NOMO-1 treated with DMSO at 0.1 percent for 48 hours (cell line): ENCODE results near the gene ANKS1A.

ENCODE experiments used
- DNase-seq: peaks from one replicate; lab custom pipeline; 2025; ENCODE audit not compliant: unreplicated experiment; lab: John Stamatoyannopoulos, UW

The ANKS1A gene

GRCh38 chr6:35018746-35019145, 129.7 kb downstream of the ANKS1A start:
- no peak for DNase-seq

DNA sequence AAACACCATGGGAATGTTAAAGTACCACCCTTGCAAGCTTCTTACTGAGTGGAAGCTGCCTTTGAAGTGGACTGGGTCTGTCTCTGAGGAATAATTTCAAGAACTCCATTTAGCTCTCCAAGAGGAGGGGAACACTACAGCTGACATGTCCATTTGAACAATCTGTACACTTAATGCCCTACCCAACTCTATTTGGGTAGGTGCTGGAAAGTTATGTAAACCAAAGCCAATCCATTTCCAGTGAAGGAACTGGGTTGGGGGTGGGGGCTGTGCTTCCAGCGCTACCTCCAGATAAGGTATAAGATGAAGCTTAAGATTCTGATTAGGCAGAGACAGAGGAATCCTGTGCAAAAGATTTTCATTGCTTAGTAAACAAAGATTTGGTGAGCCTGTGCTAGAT, 130.1 kb downstream of the ANKS1A start:
- DNase-seq: no peak

GRCh38 chr6:35019831-35020230, 130.8 kb downstream of the ANKS1A start:
- no peak for DNase-seq

DNA sequence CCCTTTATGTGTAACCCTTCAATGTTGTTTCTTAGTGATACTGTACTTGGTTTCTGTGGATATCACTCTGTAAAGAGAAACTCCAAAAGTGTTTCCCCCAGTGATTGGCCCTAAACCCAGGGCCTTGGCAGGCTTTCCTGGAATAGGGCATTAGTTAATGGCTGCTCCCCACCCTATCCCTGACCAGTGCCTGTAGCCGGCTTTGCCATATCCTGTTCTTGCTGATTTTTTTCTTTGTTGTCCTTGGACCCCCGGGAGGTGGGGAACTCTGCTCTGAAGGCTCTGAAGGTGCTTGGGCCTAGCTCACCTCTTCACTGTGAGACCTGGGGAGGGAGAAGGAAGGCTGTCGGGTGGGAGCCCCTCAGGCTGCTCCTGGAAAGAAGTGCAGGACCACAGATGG, 131.9 kb downstream of the ANKS1A start:
- no peak for DNase-seq

GRCh38 chr6:35023091-35024000, 134.3 kb downstream of the ANKS1A start:
- DNase-seq: no peak

DNA sequence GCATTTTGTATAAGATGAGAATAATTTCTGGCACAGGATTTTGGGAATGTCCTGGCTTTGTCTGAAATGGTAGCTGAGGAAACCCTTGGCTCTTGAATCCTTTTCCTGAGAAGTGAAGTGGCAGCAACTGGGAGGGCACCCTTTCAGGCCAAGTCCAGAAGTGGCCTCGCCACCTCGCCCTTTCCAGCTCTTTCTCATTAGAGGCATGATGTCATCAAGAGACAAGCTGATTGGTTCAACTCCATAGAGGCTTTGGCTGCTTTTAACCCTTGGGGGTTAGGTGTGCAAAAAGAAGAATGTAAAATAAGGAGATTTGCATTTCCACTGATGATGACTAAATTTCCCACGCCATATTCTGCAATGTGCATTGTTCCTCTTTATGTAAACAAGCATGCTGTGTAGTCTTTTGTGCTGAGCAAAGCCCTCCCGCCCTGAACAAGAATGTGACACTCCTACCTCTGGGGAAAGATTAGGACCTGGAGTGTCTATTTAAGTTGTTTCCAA, 135.5 kb downstream of the ANKS1A start:
- DNase-seq: no peak

GRCh38 chr6:35025232-35026188, 136.5 kb downstream of the ANKS1A start:
- no peak for DNase-seq

DNA sequence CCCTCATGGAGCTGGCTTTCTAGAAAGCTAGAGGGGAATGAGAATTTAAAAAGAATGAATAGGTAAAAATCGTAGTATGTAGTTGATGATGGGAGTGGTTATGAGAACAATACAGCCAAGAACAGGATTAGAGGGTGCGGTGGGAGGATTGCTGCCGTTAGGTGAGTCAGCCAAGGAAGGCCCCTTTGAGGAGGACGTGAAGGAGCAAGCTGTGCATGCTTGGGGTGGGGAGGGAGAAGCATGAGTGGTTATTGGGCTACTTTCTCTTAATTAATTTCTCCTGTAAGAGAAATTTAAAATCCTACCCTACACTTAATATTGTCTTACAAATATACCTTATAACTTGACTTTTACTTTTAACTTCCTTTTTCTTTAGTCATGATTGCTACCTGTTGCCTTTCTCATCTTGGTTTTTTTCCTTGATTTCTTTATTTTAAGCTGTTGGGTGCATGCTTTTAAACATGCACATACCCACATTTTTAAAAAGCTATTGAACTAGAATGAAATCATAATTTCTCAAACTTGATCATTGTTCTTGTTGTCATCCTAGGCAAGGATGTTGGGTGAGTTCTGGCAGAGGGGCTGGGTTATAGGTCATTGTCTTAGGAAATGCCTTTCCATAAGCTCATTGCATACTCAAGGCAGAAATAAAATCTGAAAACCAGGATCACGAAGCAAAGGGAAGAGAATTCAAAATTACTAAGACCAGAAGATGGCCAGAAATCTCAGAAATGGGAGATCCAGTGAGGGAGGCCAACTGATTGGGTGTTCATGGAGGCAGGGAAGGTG, 137.6 kb downstream of the ANKS1A start:
- peak; percentile 18 for DNase-seq

- DNase-seq: no peak
Measured at GRCh38 chr6:35027807-35028206, 138.8 kb downstream of the ANKS1A start.

DNA sequence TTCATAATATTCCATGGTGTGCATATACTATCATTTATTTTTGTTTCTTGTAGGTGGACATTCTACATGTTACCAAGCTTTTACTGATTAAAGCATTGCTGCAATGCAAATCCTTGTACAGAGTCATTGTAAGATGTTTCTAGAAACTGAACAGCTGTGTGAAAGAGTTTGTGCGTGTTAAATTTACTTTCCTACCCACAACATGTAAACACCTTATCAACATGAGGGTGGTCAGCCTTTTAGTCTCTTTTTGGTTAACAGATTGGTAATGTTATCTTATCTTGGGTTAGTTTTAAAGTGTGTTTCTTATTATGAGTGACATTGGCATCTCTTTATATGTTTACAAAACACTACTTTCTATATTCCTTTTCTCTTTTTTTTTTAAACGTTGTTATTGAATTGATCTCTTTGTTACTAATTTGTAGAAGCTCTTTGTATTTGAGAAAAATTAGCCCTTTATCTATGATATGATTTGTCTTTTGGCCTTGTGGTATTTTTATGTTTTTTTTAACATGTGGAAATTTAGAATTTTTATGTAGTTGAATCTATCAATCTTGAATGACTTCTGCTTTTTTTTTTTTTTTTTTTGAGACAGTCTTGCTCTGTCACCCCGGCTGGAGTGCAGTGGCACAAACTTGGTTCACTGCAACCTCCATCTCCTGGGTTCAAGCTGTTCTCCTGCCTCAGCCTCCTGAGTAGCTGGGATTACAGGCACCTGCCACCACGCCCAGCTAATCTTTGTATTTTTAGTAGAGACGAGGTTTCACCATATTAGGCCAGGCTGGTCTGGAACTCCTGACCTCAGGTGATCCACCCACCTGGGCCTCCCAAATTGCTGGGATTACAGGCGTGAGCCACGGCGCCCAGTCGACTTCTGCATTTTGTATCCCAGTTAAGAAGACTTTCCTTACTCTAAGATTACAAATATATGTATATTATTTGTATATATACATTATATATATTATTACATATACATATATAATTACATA, 140.0 kb downstream of the ANKS1A start:
- DNase-seq: peak; percentile 28

- no peak for DNase-seq
Measured at GRCh38 chr6:35030099-35030498, 141.0 kb downstream of the ANKS1A start.

GRCh38 chr6:35031611-35032529, 142.8 kb downstream of the ANKS1A start:
- no peak for DNase-seq

DNA sequence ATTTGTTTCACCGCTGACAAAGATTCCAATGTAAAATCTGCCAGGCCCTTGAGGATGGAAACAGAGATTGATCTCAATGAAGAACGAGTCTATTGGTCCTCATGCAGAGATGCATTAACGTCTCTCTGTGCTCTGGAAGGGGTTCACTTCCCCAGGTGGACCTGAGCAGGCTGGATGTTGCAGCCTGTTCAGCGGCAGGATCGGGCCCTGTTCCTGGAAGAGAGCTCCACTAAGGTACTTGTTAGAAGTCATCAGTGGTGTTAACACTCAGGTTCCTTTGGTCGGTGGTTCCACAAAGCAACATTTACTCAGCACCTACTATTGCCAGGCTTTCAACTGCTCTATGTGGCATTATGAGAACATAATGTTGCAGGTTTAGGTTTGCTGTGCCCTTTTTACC, 144.6 kb downstream of the ANKS1A start:
- no peak for DNase-seq

DNA sequence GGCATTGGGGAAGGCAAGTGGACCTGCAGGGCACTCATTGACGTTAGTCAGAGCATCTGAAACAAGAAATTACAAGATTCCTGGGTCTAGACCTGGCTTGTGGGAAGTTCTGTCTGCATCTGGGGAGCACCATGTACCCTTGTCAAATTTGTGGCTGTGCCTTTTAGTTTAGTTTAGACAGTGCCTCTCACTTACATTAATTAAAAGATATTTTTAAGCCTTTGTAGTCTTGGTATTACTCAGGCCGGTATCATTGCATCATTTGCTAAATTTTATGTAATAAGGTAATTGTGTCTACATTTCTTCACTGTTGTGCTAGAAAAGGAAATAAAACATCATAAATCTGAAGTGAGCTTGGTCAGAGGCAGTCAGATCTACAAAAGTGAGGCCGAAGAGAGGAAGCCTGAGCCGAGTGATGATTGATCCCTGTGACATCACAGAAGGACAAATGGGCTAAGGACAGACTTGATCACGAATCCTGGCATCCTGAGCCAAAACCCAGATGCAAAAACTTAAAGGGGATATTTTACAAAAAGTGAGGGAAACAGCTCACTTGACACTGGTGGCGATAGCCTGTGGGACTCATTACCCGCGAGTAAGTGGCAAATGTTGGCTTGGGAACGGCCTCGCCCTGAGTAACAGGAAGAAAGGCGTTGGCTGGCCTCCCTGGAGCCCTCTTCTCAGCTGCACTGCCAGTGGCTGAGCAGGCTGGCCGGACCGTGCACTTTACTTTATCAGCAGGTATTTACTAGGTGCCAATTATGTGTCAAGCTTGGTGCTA, 145.5 kb downstream of the ANKS1A start:
- peak; percentile 98 for DNase-seq

GRCh38 chr6:35035481-35036030, 146.5 kb downstream of the ANKS1A start:
- no peak for DNase-seq

DNA sequence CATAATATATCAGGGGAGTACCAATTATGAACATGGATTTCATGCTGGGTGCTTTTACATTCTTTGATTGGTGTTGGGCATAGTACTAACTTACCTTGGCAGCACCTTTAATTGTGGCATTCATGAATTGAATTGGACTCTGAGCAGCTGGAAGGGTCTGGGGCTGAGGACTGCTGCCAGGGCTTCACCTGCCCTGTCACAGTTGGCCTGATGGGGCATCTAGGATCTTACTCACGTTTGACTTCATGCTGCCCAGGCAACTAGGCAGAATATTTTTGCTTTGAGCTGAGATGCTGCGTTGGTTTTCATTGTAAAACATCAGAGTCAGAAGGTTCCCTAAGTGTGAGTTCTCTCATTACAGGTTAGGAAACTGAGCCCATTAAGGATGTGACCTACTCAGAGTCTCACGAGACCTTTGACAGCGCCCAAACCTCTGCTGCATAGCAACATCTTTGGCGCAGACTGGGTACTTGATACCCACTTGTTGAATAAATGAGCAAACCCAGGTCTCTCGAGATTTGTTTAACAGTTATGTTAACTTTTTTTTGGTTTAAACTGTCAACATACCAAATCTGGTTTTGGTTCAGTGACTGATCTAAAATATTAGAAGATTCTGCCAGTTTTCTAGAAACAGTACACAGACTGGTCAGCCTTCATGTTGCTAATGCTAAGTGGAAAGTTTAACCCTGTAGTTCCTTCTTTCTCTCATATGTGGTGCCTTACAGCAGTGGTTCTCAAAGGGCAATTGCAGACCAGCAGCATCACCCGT, 147.2 kb downstream of the ANKS1A start:
- DNase-seq: no peak
